HepG2 (cell line): Measurements from ENCODE around the gene CMIP. TPM values are rescaled to one million over a fixed set of nuclear protein-coding genes. Genes with fewer than 3 reads are reported as not detected.

Experiments
- ETV5 ChIP-seq: IDR thresholded peaks from 2 replicates; pipeline ENCODE4 v1.6.1; 2018; ENCODE audit warnings: missing biosample characterization, missing genetic modification reagents, inconsistent platforms, borderline replicate concordance
- MTA1 ChIP-seq: sonication (generic); formaldehyde crosslinking; IDR thresholded peaks from 2 replicates; pipeline ENCODE4 v1.4.0; 2020; ENCODE audit warnings: missing genetic modification reagents, mild to moderate bottlenecking, borderline replicate concordance
- MYC ChIP-seq: sonication (generic); formaldehyde crosslinking; IDR thresholded peaks from 2 replicates; pipeline ENCODE4 v1.9.0; 2021; ENCODE audit warnings: missing genetic modification reagents, borderline replicate concordance
- NFATC3 ChIP-seq: sonication (generic); formaldehyde crosslinking; IDR thresholded peaks from 2 replicates; pipeline ENCODE4 v1.5.1; 2020; ENCODE audit warnings: mild to moderate bottlenecking, missing genetic modification reagents
- POGZ ChIP-seq: sonication (generic); formaldehyde crosslinking; IDR thresholded peaks from 2 replicates; pipeline ENCODE4 v1.4.0; 2020; ENCODE audit warnings: mild to moderate bottlenecking, missing genetic modification reagents
- RBAK ChIP-seq: sonication (generic); formaldehyde crosslinking; IDR thresholded peaks from 2 replicates; pipeline ENCODE4 v1.5.1; 2020; ENCODE audit warnings: mild to moderate bottlenecking, missing genetic modification reagents
- SMAD9 ChIP-seq: sonication (generic); formaldehyde crosslinking; IDR thresholded peaks from 2 replicates; pipeline ENCODE4 v1.5.1; 2020; ENCODE audit warnings: mild to moderate bottlenecking, missing genetic modification reagents
- SOX13 ChIP-seq, 3 experiments: fragments of 450-650 bp in 1 of 3; sonication (generic) in 1 of 3; formaldehyde crosslinking in 1 of 3; IDR thresholded peaks in 2 of 3; conservative IDR thresholded peaks in 1 of 3; 2 replicates each; pipeline versions ENCODE4 v1.5.0 to v1.6.1; 2016 to 2020; ENCODE audit warnings: antibody characterized with exemption in 1 of 3, mild to moderate bottlenecking in 1 of 3, missing compliant biosample characterization in 1 of 3, missing genetic modification reagents in 1 of 3, moderate library complexity in 1 of 3
- TAF1 ChIP-seq: sonication (generic); formaldehyde crosslinking; IDR thresholded peaks from 2 replicates; pipeline ENCODE4 v1.4.0; 2020; ENCODE audit warnings: missing genetic modification reagents
- TAF15 ChIP-seq: fragments of 200-400 bp; formaldehyde crosslinking; IDR thresholded peaks from one replicate; pipeline ENCODE4 v1.6.1; 2018; ENCODE audit warnings: mild to moderate bottlenecking, low read depth, low read length; ENCODE audit not compliant: poor library complexity, severe bottlenecking
- TOE1 ChIP-seq: sonication (generic); formaldehyde crosslinking; IDR thresholded peaks from 2 replicates; pipeline ENCODE4 v1.4.0; 2020; ENCODE audit warnings: mild to moderate bottlenecking, missing genetic modification reagents
- ZC3H4 ChIP-seq: sonication (generic); formaldehyde crosslinking; IDR thresholded peaks from 2 replicates; pipeline ENCODE4 v1.4.0; 2020; ENCODE audit warnings: missing genetic modification reagents, borderline replicate concordance
- ZEB1 ChIP-seq: IDR thresholded peaks from 2 replicates; pipeline ENCODE4 v1.6.1; 2012; ENCODE audit warnings: mild to moderate bottlenecking, low read depth, inconsistent platforms; ENCODE audit not compliant: insufficient replicate concordance
- ZFX ChIP-seq: sonication (generic); formaldehyde crosslinking; IDR thresholded peaks from 2 replicates; pipeline ENCODE4 v1.4.0; 2020; ENCODE audit warnings: mild to moderate bottlenecking, low read depth, missing genetic modification reagents, moderate library complexity
- ZNF101 ChIP-seq: sonication (generic); formaldehyde crosslinking; IDR thresholded peaks from 2 replicates; pipeline ENCODE4 v1.4.0; 2020; ENCODE audit warnings: mild to moderate bottlenecking, low read depth, missing genetic modification reagents, borderline replicate concordance
- ZNF224 ChIP-seq: sonication (generic); formaldehyde crosslinking; IDR thresholded peaks from 2 replicates; pipeline ENCODE4 v1.5.0; 2020; ENCODE audit warnings: mild to moderate bottlenecking, missing genetic modification reagents
- ZNF263 ChIP-seq: sonication (generic); formaldehyde crosslinking; IDR thresholded peaks from 2 replicates; pipeline ENCODE4 v1.4.0; 2020; ENCODE audit warnings: missing genetic modification reagents
- ZNF34 ChIP-seq: sonication (generic); formaldehyde crosslinking; IDR thresholded peaks from 2 replicates; pipeline ENCODE4 v1.4.0; 2020; ENCODE audit warnings: mild to moderate bottlenecking, missing genetic modification reagents, borderline replicate concordance
- ZNF343 ChIP-seq: sonication (generic); formaldehyde crosslinking; IDR thresholded peaks from 2 replicates; pipeline ENCODE4 v1.4.0; 2020; ENCODE audit warnings: mild to moderate bottlenecking, missing genetic modification reagents
- ZNF501 ChIP-seq: sonication (generic); formaldehyde crosslinking; IDR thresholded peaks from 2 replicates; pipeline ENCODE4 v1.5.1; 2020; ENCODE audit warnings: mild to moderate bottlenecking, moderate library complexity, missing genetic modification reagents
- ZNF572 ChIP-seq: sonication (generic); formaldehyde crosslinking; IDR thresholded peaks from 2 replicates; pipeline ENCODE4 v1.5.1; 2020; ENCODE audit warnings: mild to moderate bottlenecking, missing genetic modification reagents
- ZNF619 ChIP-seq: sonication (generic); formaldehyde crosslinking; IDR thresholded peaks from 2 replicates; pipeline ENCODE4 v1.4.0; 2020; ENCODE audit warnings: mild to moderate bottlenecking, missing genetic modification reagents
- ZNF652 ChIP-seq: IDR thresholded peaks from 2 replicates; pipeline ENCODE4 v1.6.1; 2016; ENCODE audit warnings: low read depth, borderline replicate concordance
- polyA plus RNA-seq, 8 experiments: library from polyadenylated mRNA; depleted of rRNA in 3 of 8; stranded (reverse) in 7 of 8; unstranded in 1 of 8; fragments of >200 nt; fragmentation: Illumina TruSeq in 4 of 8; extraction: Trizol in 4 of 8; gene quantifications; 2 replicates each; pipeline versions ENCODE4 v1.2.1 to v1.2.3, GENCODE V29; 2011 to 2016; ENCODE audit warnings: low read depth in 4 of 8, missing spikeins in 1 of 8, mixed read lengths in 1 of 8; ENCODE audit not compliant: insufficient read depth in 1 of 8
- total RNA-seq, 5 experiments: library from RNA; depleted of rRNA; stranded (reverse); fragments of >200 nt; fragmentation: Illumina TruSeq; extraction: Trizol; gene quantifications; 2 replicates each; pipeline ENCODE4 v1.2.3, GENCODE V29; 2016; ENCODE audit warnings: low read depth in 1 of 5
- TF ChIP-seq, protein P1 (sequence below): sonication (generic); formaldehyde crosslinking; IDR thresholded peaks from 2 replicates; pipeline ENCODE4 v1.4.0; 2020; ENCODE audit warnings: missing genetic modification reagents, borderline replicate concordance

CMIP gene
- total and polyA plus RNA-seq, 2 of the 13 experiments (the other 11 are each of a cell fraction or from before 2014, with no cell fraction given), result 10.9 to 18.1 TPM

DNA sequence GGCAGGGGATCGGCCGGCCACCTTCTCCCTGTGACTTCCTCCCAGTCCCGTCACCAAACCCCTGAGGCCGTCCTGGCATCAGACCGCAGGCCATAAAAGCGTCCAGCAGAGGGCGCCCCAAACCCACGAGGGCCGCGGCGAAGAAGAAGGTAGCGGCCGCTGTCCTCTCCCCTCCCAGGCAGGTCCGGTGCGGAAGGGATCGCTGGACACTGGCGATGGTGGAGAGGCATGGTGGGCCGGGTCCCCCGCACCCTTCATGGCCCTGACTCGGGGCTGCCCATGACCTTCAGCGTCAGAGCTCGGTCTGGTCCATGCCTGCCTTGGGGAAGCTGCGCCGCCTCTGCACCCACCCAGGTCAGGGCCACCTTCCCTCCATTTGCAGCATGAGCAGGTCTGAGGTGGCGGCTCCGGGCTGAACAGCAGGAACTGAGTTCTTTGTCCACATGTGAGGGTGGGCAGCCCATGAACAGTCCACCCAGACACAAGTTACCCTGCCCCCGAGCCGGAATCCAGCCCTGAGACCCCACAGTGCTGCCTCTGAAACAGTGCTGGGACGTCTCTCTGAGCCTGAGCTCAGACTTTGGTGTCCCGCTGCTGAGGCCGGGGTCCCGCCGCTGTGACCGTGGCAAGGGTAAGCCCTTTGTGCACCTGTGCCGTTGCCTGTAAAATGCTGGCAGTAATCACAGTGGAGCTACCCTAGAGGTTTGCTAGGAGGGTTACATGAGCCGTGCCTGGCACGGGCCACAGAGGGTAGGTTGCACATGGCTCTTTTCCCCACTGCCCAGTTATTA lies 40.8 kb upstream of the CMIP start (continued):
- peak; percentile 41; the same call in 1 of the 2 replicates for TF ChIP-seq TAF1 (CRISPR knock-in tag)
- TF ChIP-seq ZNF224 (CRISPR knock-in tag), result 0 out of 2 replicates have a peak, but pooled peaks have one; percentile 51
- no peak for TF ChIP-seq SOX13 (IDR thresholded peaks at IDR 0.05)
- TF ChIP-seq SOX13 (CRISPR knock-in tag; conservative IDR thresholded peaks at IDR 0.05 in 1 of 2, IDR thresholded peaks at IDR 0.05 in 1 of 2), result peak in 1 of 2 experiments; percentile 28; a peak in 1 of 4 replicates
- peak; percentile 66; the same call in 1 of the 2 replicates for TF ChIP-seq RBAK (CRISPR knock-in tag)
- no peak for TF ChIP-seq TOE1 (CRISPR knock-in tag)
- TF ChIP-seq ZEB1, result no peak
- TF ChIP-seq, protein P1, sequence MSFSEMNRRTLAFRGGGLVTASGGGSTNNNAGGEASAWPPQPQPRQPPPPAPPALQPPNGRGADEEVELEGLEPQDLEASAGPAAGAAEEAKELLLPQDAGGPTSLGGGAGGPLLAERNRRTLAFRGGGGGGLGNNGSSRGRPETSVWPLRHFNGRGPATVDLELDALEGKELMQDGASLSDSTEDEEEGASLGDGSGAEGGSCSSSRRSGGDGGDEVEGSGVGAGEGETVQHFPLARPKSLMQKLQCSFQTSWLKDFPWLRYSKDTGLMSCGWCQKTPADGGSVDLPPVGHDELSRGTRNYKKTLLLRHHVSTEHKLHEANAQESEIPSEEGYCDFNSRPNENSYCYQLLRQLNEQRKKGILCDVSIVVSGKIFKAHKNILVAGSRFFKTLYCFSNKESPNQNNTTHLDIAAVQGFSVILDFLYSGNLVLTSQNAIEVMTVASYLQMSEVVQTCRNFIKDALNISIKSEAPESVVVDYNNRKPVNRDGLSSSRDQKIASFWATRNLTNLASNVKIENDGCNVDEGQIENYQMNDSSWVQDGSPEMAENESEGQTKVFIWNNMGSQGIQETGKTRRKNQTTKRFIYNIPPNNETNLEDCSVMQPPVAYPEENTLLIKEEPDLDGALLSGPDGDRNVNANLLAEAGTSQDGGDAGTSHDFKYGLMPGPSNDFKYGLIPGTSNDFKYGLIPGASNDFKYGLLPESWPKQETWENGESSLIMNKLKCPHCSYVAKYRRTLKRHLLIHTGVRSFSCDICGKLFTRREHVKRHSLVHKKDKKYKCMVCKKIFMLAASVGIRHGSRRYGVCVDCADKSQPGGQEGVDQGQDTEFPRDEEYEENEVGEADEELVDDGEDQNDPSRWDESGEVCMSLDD (CRISPR knock-in tag), result no peak
- peak; percentile 94 for TF ChIP-seq ZNF501 (CRISPR knock-in tag)
- TF ChIP-seq ZFX (CRISPR knock-in tag), result peak; percentile 64; the same call in 1 of the 2 replicates
- peak; percentile 75 for TF ChIP-seq MYC (CRISPR knock-in tag)
- TF ChIP-seq NFATC3, result 0 out of 2 replicates have a peak, but pooled peaks have one; percentile 43
- no peak for TF ChIP-seq SMAD9 (CRISPR knock-in tag)
- no peak for TF ChIP-seq ZNF101
- 0 out of 2 replicates have a peak, but pooled peaks have one; percentile 29 for TF ChIP-seq ZNF652 (CRISPR knock-in tag)
- TF ChIP-seq ETV5, result peak; percentile 62
- TF ChIP-seq ZNF263 (CRISPR knock-in tag), result 0 out of 2 replicates have a peak, but pooled peaks have one; percentile 46
- peak; percentile 99 for TF ChIP-seq ZNF572 (CRISPR knock-in tag)
- TF ChIP-seq ZNF343 (CRISPR knock-in tag), result peak; percentile 23; the same call in 1 of the 2 replicates
- TF ChIP-seq ZC3H4 (CRISPR knock-in tag), result no peak
- peak; percentile 88; the same call in 1 of the 2 replicates for TF ChIP-seq MTA1 (CRISPR knock-in tag)
- TF ChIP-seq ZNF34 (CRISPR knock-in tag), result 0 out of 2 replicates have a peak, but pooled peaks have one; percentile 69
- TF ChIP-seq TAF15, result peak; percentile 93
- peak; percentile 57; the same call in 1 of the 2 replicates for TF ChIP-seq POGZ
- TF ChIP-seq ZNF619 (CRISPR knock-in tag), result peak; percentile 92
